HFFc6 (cell line): ENCODE results near the gene ETFA. TPM values are rescaled to one million over a fixed set of nuclear protein-coding genes. Genes with fewer than 3 reads are reported as not detected.
A peak's percentile ranks its signal among the peaks of the same experiment; 100 is the strongest.

Experiments
- DNase-seq: peaks from one replicate; pipeline ENCODE4 v3.0.0-alpha.2; 2018
- H3K27ac Mint-ChIP-seq: 2 replicates; pipeline ENCODE4 v1.8.0; 2020; ENCODE audit warnings: mild to moderate bottlenecking, mixed read lengths
- H3K27me3 Mint-ChIP-seq: 2 replicates; pipeline ENCODE4 v1.8.0; 2021; ENCODE audit warnings: mild to moderate bottlenecking, moderate library complexity, mixed read lengths; ENCODE audit not compliant: insufficient read depth
- H3K36me3 Mint-ChIP-seq: 2 replicates; pipeline ENCODE4 v1.8.0; 2021; ENCODE audit warnings: low read depth, mixed read lengths
- H3K4me1 Mint-ChIP-seq: 2 replicates; pipeline ENCODE4 v1.8.0; 2020; ENCODE audit warnings: low read depth, mixed read lengths
- H3K4me3 Mint-ChIP-seq: 2 replicates; pipeline ENCODE4 v1.8.0; 2020; ENCODE audit warnings: mild to moderate bottlenecking, moderate library complexity, mixed read lengths
- H3K9me3 Mint-ChIP-seq: 2 replicates; pipeline ENCODE4 v1.8.0; 2020; ENCODE audit warnings: mild to moderate bottlenecking, mixed read lengths
- total RNA-seq, 6 experiments: library from RNA; stranded (reverse); fragmentation: NEBNext Ultra II Directional; extraction: Animal tissue kit (Norgen Biotek cat#: 25700); gene quantifications; 2 replicates in 1 of 6; 3 replicates in 5 of 6; pipeline ENCODE4 v1.2.3, GENCODE V29; 2021
- TF ChIP-seq, protein P1 (sequence below): fragments of 200-600 bp; sonication (generic); IDR thresholded peaks from 2 replicates; pipeline ENCODE4 v1.5.0; 2021; ENCODE audit warnings: antibody characterized with exemption, mild to moderate bottlenecking

The ETFA gene
- total RNA-seq, 6 experiments from 2014 or later, result 127 to 161 (median 146) TPM

DNA sequence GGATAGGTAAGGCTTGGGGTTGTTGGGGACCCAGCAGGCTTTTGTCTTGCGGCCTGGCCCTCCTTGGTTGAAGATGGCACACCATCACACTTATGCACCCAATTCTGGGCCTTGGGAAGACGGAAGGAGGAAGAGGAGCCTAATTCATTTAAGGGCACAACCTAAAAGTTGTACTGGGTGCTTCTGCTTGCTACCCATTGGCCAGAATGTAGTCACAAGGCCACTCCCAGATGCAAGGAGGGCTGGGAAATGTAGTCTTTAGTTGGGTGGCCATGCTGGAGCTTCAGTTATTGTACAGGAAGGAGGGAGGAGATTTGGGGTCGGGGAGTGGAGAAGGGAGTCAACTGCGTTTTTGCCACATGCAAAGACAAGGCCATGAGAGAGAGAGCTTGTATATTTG is 142.3 kb downstream of the ETFA start:
- H3K4me3 Mint-ChIP-seq, result no peak overlapping the region
- H3K27me3 Mint-ChIP-seq, result peaks cover 2% of the 10 kb centered on the region
- no peaks in the 10 kb centered on the region for H3K36me3 Mint-ChIP-seq
- peaks cover 23% of the 10 kb centered on the region for H3K4me1 Mint-ChIP-seq
- H3K9me3 Mint-ChIP-seq, result no peaks in the 10 kb centered on the region
- DNase-seq, result peak; percentile 40
- H3K27ac Mint-ChIP-seq, result no peak overlapping the region
- TF ChIP-seq, protein P1, sequence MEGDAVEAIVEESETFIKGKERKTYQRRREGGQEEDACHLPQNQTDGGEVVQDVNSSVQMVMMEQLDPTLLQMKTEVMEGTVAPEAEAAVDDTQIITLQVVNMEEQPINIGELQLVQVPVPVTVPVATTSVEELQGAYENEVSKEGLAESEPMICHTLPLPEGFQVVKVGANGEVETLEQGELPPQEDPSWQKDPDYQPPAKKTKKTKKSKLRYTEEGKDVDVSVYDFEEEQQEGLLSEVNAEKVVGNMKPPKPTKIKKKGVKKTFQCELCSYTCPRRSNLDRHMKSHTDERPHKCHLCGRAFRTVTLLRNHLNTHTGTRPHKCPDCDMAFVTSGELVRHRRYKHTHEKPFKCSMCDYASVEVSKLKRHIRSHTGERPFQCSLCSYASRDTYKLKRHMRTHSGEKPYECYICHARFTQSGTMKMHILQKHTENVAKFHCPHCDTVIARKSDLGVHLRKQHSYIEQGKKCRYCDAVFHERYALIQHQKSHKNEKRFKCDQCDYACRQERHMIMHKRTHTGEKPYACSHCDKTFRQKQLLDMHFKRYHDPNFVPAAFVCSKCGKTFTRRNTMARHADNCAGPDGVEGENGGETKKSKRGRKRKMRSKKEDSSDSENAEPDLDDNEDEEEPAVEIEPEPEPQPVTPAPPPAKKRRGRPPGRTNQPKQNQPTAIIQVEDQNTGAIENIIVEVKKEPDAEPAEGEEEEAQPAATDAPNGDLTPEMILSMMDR, result no peak

DNA sequence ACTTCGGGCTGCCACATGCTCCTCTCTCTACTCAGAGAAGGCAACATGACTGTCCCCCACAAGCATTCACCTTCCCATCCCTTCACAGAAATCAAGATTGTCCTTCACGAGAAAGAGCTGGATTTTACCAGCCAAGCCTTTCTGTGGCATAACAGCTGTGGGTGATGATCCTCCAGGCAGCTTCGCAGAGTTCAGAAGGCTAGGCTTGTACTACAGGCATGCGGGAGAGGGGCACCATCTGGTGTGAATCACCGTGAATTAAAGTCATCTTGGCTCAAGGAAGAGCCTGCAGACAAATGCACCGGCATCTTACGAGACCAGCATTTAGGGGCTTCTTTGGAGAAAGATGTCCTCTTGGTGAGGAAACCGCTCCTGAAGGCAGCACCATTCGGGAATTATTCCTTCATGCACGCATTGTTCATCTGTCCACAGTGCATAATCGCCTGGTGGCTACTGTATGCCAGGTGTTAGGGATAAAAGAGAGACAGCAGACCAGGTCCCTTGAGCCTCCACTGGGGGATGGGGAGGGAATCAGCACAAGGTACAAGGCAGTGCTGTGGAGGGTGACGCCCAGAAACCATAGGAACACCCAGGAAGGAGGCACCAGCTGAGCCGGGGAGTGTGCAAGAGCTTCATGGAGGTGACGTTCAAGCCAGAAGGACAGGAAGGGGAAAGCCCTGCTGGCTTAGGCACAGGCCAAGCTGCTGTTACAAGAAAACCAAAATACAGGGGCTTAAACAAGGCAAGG is 142.9 kb downstream of the ETFA start:
- H3K27ac Mint-ChIP-seq, result no peak overlapping the region
- H3K9me3 Mint-ChIP-seq, result no peaks in the 10 kb centered on the region
- peaks cover 29% of the 10 kb centered on the region for H3K4me1 Mint-ChIP-seq
- no peaks in the 10 kb centered on the region for H3K36me3 Mint-ChIP-seq
- no peak for DNase-seq
- H3K27me3 Mint-ChIP-seq, result peaks cover 2% of the 10 kb centered on the region
- no peak overlapping the region for H3K4me3 Mint-ChIP-seq
- TF ChIP-seq, protein P1, result no peak

DNA sequence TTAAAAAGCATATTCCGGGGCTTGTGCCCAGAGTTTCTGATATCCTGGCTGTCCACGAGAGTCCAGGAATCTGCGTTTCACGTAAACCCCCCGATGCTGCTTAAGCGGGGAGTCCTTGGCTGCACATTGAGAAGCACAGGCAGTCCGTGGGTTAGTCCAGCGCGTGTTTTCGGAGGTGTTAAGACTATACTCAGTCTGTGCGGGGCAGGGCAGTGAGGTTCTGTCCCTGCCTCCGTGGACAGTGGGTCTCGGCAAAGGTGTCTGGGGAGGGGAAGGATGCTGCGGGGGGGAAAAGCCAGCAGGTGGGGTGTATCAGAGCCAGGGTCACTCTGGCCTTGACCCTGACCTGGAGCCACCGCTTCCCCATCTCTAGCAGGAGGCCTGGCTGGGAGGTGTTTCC is 145.3 kb downstream of the ETFA start:
- no peak overlapping the region for H3K27ac Mint-ChIP-seq
- H3K4me1 Mint-ChIP-seq, result peaks cover 35% of the 10 kb centered on the region
- DNase-seq, result no peak
- TF ChIP-seq, protein P1, result no peak
- H3K36me3 Mint-ChIP-seq, result no peaks in the 10 kb centered on the region
- no peaks in the 10 kb centered on the region for H3K9me3 Mint-ChIP-seq
- H3K27me3 Mint-ChIP-seq, result peaks cover 3% of the 10 kb centered on the region; the same call in 1 of the 2 replicates
- H3K4me3 Mint-ChIP-seq, result no peak overlapping the region

Other genes starting within 250 kb of the ETFA start
- 1 to 10 TPM; 3.7 to 6.6 (median 5.0) TPM for gene ISL2, start 25.3 kb upstream of the ETFA start, total RNA-seq